PC-3 (cell line): ENCODE results near the gene RNF123.

Experiments
- CTCF ChIP-seq: fragments of 300-600 bp; sonication (generic); conservative IDR thresholded peaks from 2 replicates; pipeline ENCODE4 v1.5.1; 2017; ENCODE audit warnings: antibody characterized with exemption, low read depth, mild to moderate bottlenecking, low read length
- EZH2phosphoT487 ChIP-seq: fragments of 300-600 bp; sonication (generic); IDR thresholded peaks from 2 replicates; pipeline ENCODE4 v1.6.1; 2018; ENCODE audit warnings: mild to moderate bottlenecking, antibody characterized with exemption, low read length, borderline replicate concordance

GRCh38 chr3:49656541-49657112 lies 32.7 kb upstream of the RNF123 start:
- TF ChIP-seq EZH2phosphoT487 (no peak), CTCF (no peak)
